Mesodermal cell (in vitro differentiated cells): Measurements from ENCODE around the gene PARVA.
A peak's percentile ranks its signal among the peaks of the same experiment; 100 is the strongest.

Experiments
- H3K27ac ChIP-seq: 2 replicates; pipeline ENCODE4 v1.7.0; 2013; ENCODE audit warnings: mild to moderate bottlenecking, low read depth, low read length, moderate library complexity; ENCODE audit not compliant: severe bottlenecking
- H3K36me3 ChIP-seq: 2 replicates; pipeline ENCODE4 v1.7.1; 2013; ENCODE audit warnings: mild to moderate bottlenecking, low read length, moderate library complexity; ENCODE audit not compliant: control insufficient read depth, insufficient read depth
- H3K4me1 ChIP-seq: one replicate; pipeline ENCODE4 v1.7.1; 2013; ENCODE audit warnings: mild to moderate bottlenecking, low read length; ENCODE audit not compliant: insufficient read depth, control insufficient read depth, poor library complexity, severe bottlenecking
- H3K4me3 ChIP-seq: 2 replicates; pipeline ENCODE4 v1.7.0; 2013; ENCODE audit warnings: low read length, control low read depth, mild to moderate bottlenecking; ENCODE audit not compliant: insufficient read depth, poor library complexity, severe bottlenecking; ENCODE audit errors: extremely low read depth
- H3K9me3 ChIP-seq: 2 replicates; pipeline ENCODE4 v1.7.1; 2013; ENCODE audit warnings: mild to moderate bottlenecking, low read length, moderate library complexity; ENCODE audit not compliant: control insufficient read depth
- WGBS, 2 experiments: methylation state at CpG; one replicate each; pipeline ENCODE4 v1.1.5; 2013; ENCODE audit warnings: missing lambda C conversion rate in 2 of 2; ENCODE audit not compliant: insufficient coverage in 2 of 2; 5-methylcytosine and 5-hydroxymethylcytosine counted together

Gene PARVA

GRCh38 chr11:12556788-12557384, 179.5 kb downstream of the PARVA start:
- peak overlapping the region; percentile 76 for H3K27ac ChIP-seq
- peaks cover 19% of the 10 kb centered on the region for H3K4me1 ChIP-seq
- peaks cover 7% of the 10 kb centered on the region for H3K9me3 ChIP-seq
- H3K36me3 ChIP-seq: no peaks in the 10 kb centered on the region
- no peak overlapping the region for H3K4me3 ChIP-seq
- WGBS, 2 experiments: 44 to 49% methylated on average over 4 to 6 of the region's 6 CpGs

GRCh38 chr11:12559011-12559410, 181.6 kb downstream of the PARVA start:
- Histone ChIP-seq H3K27ac (no peak overlapping the region), H3K4me1 (peaks cover 19% of the 10 kb centered on the region), H3K9me3 (peaks cover 3% of the 10 kb centered on the region), H3K36me3 (no peaks in the 10 kb centered on the region), H3K4me3 (no peak overlapping the region)
- 93% methylated on average over 2 of the region's 3 CpGs; no CpG with 5 or more reads in 1 of the 2 experiments for WGBS, 2 experiments

GRCh38 chr11:12560362-12560761, 183.0 kb downstream of the PARVA start:
- Histone ChIP-seq H3K9me3 (no peaks in the 10 kb centered on the region), H3K27ac (no peak overlapping the region), H3K4me1 (peaks cover 19% of the 10 kb centered on the region), H3K4me3 (no peak overlapping the region), H3K36me3 (no peaks in the 10 kb centered on the region)
- 90 to 100% methylated on average over 3 of the region's 3 CpGs for WGBS, 2 experiments

- no peak overlapping the region for H3K4me3 ChIP-seq
- peaks cover 16% of the 10 kb centered on the region for H3K4me1 ChIP-seq
- no peaks in the 10 kb centered on the region for H3K9me3 ChIP-seq
- H3K36me3 ChIP-seq: no peaks in the 10 kb centered on the region
- WGBS, 2 experiments: 86 to 95% methylated on average over 2 of the region's 2 CpGs
- H3K27ac ChIP-seq: no peak overlapping the region
Measured at GRCh38 chr11:12560861-12561260, 183.5 kb downstream of the PARVA start.

GRCh38 chr11:12564012-12564411, 186.6 kb downstream of the PARVA start:
- Histone ChIP-seq H3K36me3 (no peaks in the 10 kb centered on the region), H3K9me3 (peaks cover 11% of the 10 kb centered on the region), H3K27ac (no peak overlapping the region), H3K4me1 (no peaks in the 10 kb centered on the region), H3K4me3 (no peak overlapping the region)

- Histone ChIP-seq H3K9me3 (peaks cover 11% of the 10 kb centered on the region), H3K4me1 (no peaks in the 10 kb centered on the region), H3K36me3 (no peaks in the 10 kb centered on the region), H3K4me3 (no peak overlapping the region), H3K27ac (no peak overlapping the region)
- WGBS, 2 experiments: 93 to 94% methylated on average over 2 of the region's 3 CpGs
Measured at GRCh38 chr11:12565406-12565805, 188.0 kb downstream of the PARVA start.

GRCh38 chr11:12567746-12568460, 190.5 kb downstream of the PARVA start:
- Histone ChIP-seq H3K27ac (no peak overlapping the region), H3K4me1 (no peaks in the 10 kb centered on the region), H3K4me3 (no peak overlapping the region), H3K9me3 (peaks cover 11% of the 10 kb centered on the region), H3K36me3 (no peaks in the 10 kb centered on the region)
- 78 to 87% methylated on average over 2 of the region's 4 CpGs for WGBS, 2 experiments

GRCh38 chr11:12569499-12570425, 192.4 kb downstream of the PARVA start:
- Histone ChIP-seq H3K4me1 (peaks cover 7% of the 10 kb centered on the region), H3K36me3 (no peaks in the 10 kb centered on the region), H3K9me3 (peaks cover 11% of the 10 kb centered on the region), H3K27ac (no peak overlapping the region), H3K4me3 (no peak overlapping the region)
- WGBS, 2 experiments: no CpG with 5 or more reads among the region's 1 CpG

- Histone ChIP-seq H3K9me3 (no peaks in the 10 kb centered on the region), H3K27ac (peak overlapping the region; percentile 55), H3K36me3 (no peaks in the 10 kb centered on the region), H3K4me3 (no peak overlapping the region), H3K4me1 (peaks cover 9% of the 10 kb centered on the region)
- 100% methylated on average over 1 of the region's 1 CpG; no CpG with 5 or more reads in 1 of the 2 experiments for WGBS, 2 experiments
Measured at GRCh38 chr11:12573707-12574485, 196.5 kb downstream of the PARVA start.
